Lower lobe of right lung (tissue), 2 donors: ENCODE data around the gene MRPL46. TPM values are rescaled to one million over a fixed set of nuclear protein-coding genes. Genes with fewer than 3 reads are reported as not detected.
"Not testable (repeated sequence)": the region's sequence is repeated elsewhere in the genome, so short reads cannot be mapped to it uniquely, and the experiment has no call there.

Source experiments
- ATAC-seq, 2 donors: fragments of 200-7000 bp; cut with Tn5 transposase; one replicate each; pipeline ENCODE4 v1.9.1; 2020 to 2022; ENCODE audit warnings: mild to moderate bottlenecking in 2 of 2, moderate library complexity in 2 of 2
- DNase-seq: peaks from one replicate; pipeline ENCODE4 v3.0.0-alpha.2; 2020
- H3K27ac ChIP-seq: fragments of 200-600 bp; one replicate; pipeline ENCODE4 v1.8.0; 2022
- H3K27me3 ChIP-seq: fragments of 200-600 bp; one replicate; pipeline ENCODE4 v1.8.0; 2022; ENCODE audit warnings: low read depth
- H3K36me3 ChIP-seq: fragments of 200-600 bp; one replicate; pipeline ENCODE4 v1.8.0; 2022; ENCODE audit warnings: mild to moderate bottlenecking
- H3K4me1 ChIP-seq: fragments of 200-600 bp; one replicate; pipeline ENCODE4 v1.8.0; 2022
- H3K4me3 ChIP-seq: fragments of 200-600 bp; one replicate; pipeline ENCODE4 v1.8.0; 2022; ENCODE audit warnings: mild to moderate bottlenecking
- H3K9me3 ChIP-seq: fragments of 200-600 bp; one replicate; pipeline ENCODE4 v1.8.0; 2022
- CTCF ChIP-seq: fragments of 200-600 bp; IDR thresholded peaks from one replicate; pipeline ENCODE4 v1.8.0; 2022; ENCODE audit warnings: antibody characterized with exemption, mild to moderate bottlenecking
- intact Hi-C: fragments of 100-400 bp; cut with DNase I; formaldehyde crosslinking; loops from one replicate; pipeline ENCODE4 v1.11.0; 2022
- total RNA-seq: library from RNA; stranded (reverse); fragmentation: NEBNext Ultra II Directional; extraction: Animal tissue kit (Norgen Biotek cat#: 25700); gene quantifications from one replicate; pipeline ENCODE4 v1.2.1, GENCODE V29; 2021
- donor health status: DM: no; HTN: yes; CAD: no; lungs with severe emphysema.

MRPL46 gene
- total RNA-seq, 1 donor from 2014 or later: 15.3 TPM

- Histone ChIP-seq H3K4me3 (no peak overlapping the region), H3K9me3 (no peaks in the 10 kb centered on the region), H3K27me3 (no peaks in the 10 kb centered on the region), H3K36me3 (peaks cover 35% of the 10 kb centered on the region), H3K4me1 (peaks cover 19% of the 10 kb centered on the region), H3K27ac (no peak overlapping the region)
- no peak for TF ChIP-seq CTCF
- intact Hi-C loops: no loop called here
- no peak for DNase-seq
- no peak for ATAC-seq
Observed at GRCh38 chr15:88470625-88471372, 3.6 kb upstream of the MRPL46 start.

GRCh38 chr15:88469321-88469720 is 2.1 kb upstream of the MRPL46 start:
- DNase-seq (no peak), ATAC-seq (no peak)
- Histone ChIP-seq H3K4me3 (no peak overlapping the region), H3K4me1 (peaks cover 27% of the 10 kb centered on the region), H3K27me3 (no peaks in the 10 kb centered on the region), H3K9me3 (no peaks in the 10 kb centered on the region), H3K36me3 (peaks cover 35% of the 10 kb centered on the region), H3K27ac (no peak overlapping the region)
- intact Hi-C loops: no loop called here
- TF ChIP-seq CTCF: no peak

GRCh38 chr15:88468721-88469120 is 1.5 kb upstream of the MRPL46 start:
- H3K27ac ChIP-seq, H3K27me3 ChIP-seq, H3K4me3 ChIP-seq, intact Hi-C loops, H3K9me3 ChIP-seq, ATAC-seq, DNase-seq: not testable (repeated sequence)
- peaks cover 27% of the 10 kb centered on the region for H3K4me1 ChIP-seq
- H3K36me3 ChIP-seq: peaks cover 36% of the 10 kb centered on the region

- no peaks in the 10 kb centered on the region for H3K9me3 ChIP-seq
- ATAC-seq (no peak), DNase-seq (no peak)
- H3K4me1 ChIP-seq: peaks cover 27% of the 10 kb centered on the region
- peak overlapping the region; percentile 95 for H3K27ac ChIP-seq
- intact Hi-C loops: no loop called here
- peak overlapping the region; percentile 93 for H3K4me3 ChIP-seq
- no peaks in the 10 kb centered on the region for H3K27me3 ChIP-seq
- H3K36me3 ChIP-seq: peaks cover 39% of the 10 kb centered on the region
- TF ChIP-seq CTCF: no peak
Observed at GRCh38 chr15:88467935-88468528, 844 bp upstream of the MRPL46 start.

GRCh38 chr15:88465633-88466224 is 1.5 kb downstream of the MRPL46 start:
- H3K4me3 ChIP-seq: peak overlapping the region; percentile 93
- DNase-seq (no peak), ATAC-seq (no peak)
- peaks cover 27% of the 10 kb centered on the region for H3K4me1 ChIP-seq
- no peaks in the 10 kb centered on the region for H3K9me3 ChIP-seq
- H3K27me3 ChIP-seq: no peaks in the 10 kb centered on the region
- no peak for TF ChIP-seq CTCF
- no peak overlapping the region for H3K27ac ChIP-seq
- intact Hi-C loops: no loop called here
- peaks cover 46% of the 10 kb centered on the region for H3K36me3 ChIP-seq
